ENCODE measurements around the gene CD99. TPM values are rescaled to one million over a fixed set of nuclear protein-coding genes. Genes with fewer than 3 reads are reported as not detected.

CD99 gene
- total RNA-seq, 2 donors from 2014 or later, result 490 to 527 TPM

- Histone ChIP-seq H3K27me3 (replicated peaks; ENCODE audit: insufficient read depth) (no peaks in the 10 kb centered on the region), H3K9me3 (no peaks in the 10 kb centered on the region), H3K27ac (no peak overlapping the region), H3K36me3 (no peaks in the 10 kb centered on the region), H3K4me1 (ENCODE audit: control insufficient read depth in 1 of 2, low read depth in 2 of 2) (no peaks in the 10 kb centered on the region), H3K4me3 (no peak overlapping the region)
- ATAC-seq (ENCODE audit: insufficient number of reproducible peaks, low FRiP score, low read depth) (no peak), DNase-seq (ENCODE audit: low spot score) (no peak)
- TF ChIP-seq CTCF (IDR thresholded peaks at IDR 0.05), result no peak
Measured at GRCh38 chrX:2647627-2648026, 43.5 kb upstream of the CD99 start.

- ATAC-seq (ENCODE audit: insufficient number of reproducible peaks, low FRiP score, low read depth), result no peak
- H3K36me3 ChIP-seq, result no peaks in the 10 kb centered on the region
- no peak overlapping the region for H3K4me3 ChIP-seq
- no peak overlapping the region for H3K27ac ChIP-seq
- no peak for DNase-seq (ENCODE audit: low spot score)
- H3K4me1 ChIP-seq (ENCODE audit: control insufficient read depth in 1 of 2, low read depth in 2 of 2), result no peaks in the 10 kb centered on the region
- H3K27me3 ChIP-seq (replicated peaks; ENCODE audit: insufficient read depth), result no peaks in the 10 kb centered on the region
- H3K9me3 ChIP-seq, result no peaks in the 10 kb centered on the region
- no peak for TF ChIP-seq CTCF (IDR thresholded peaks at IDR 0.05)
Measured at GRCh38 chrX:2650037-2650436, 41.1 kb upstream of the CD99 start.

GRCh38 chrX:2650865-2651264, 40.2 kb upstream of the CD99 start:
- no peaks in the 10 kb centered on the region for H3K4me1 ChIP-seq (ENCODE audit: control insufficient read depth in 1 of 2, low read depth in 2 of 2)
- no peaks in the 10 kb centered on the region for H3K9me3 ChIP-seq
- TF ChIP-seq CTCF (IDR thresholded peaks at IDR 0.05), result no peak
- no peaks in the 10 kb centered on the region for H3K36me3 ChIP-seq
- H3K4me3 ChIP-seq, result no peak overlapping the region
- no peak for DNase-seq (ENCODE audit: low spot score)
- no peak overlapping the region for H3K27ac ChIP-seq
- ATAC-seq (ENCODE audit: insufficient number of reproducible peaks, low FRiP score, low read depth), result no peak
- H3K27me3 ChIP-seq (replicated peaks; ENCODE audit: insufficient read depth), result no peaks in the 10 kb centered on the region

GRCh38 chrX:2652106-2652505, 39.0 kb upstream of the CD99 start:
- TF ChIP-seq CTCF (IDR thresholded peaks at IDR 0.05), result no peak
- no peaks in the 10 kb centered on the region for H3K36me3 ChIP-seq
- H3K27me3 ChIP-seq (replicated peaks; ENCODE audit: insufficient read depth), result no peaks in the 10 kb centered on the region
- H3K4me3 ChIP-seq, result no peak overlapping the region
- DNase-seq (ENCODE audit: low spot score) (no peak), ATAC-seq (ENCODE audit: insufficient number of reproducible peaks, low FRiP score, low read depth) (no peak)
- H3K4me1 ChIP-seq (ENCODE audit: control insufficient read depth in 1 of 2, low read depth in 2 of 2), result no peaks in the 10 kb centered on the region
- no peaks in the 10 kb centered on the region for H3K9me3 ChIP-seq
- no peak overlapping the region for H3K27ac ChIP-seq

- ATAC-seq (ENCODE audit: insufficient number of reproducible peaks, low FRiP score, low read depth), result no peak
- Histone ChIP-seq H3K4me1 (ENCODE audit: control insufficient read depth in 1 of 2, low read depth in 2 of 2) (no peaks in the 10 kb centered on the region), H3K27ac (no peak overlapping the region), H3K4me3 (no peak overlapping the region), H3K36me3 (no peaks in the 10 kb centered on the region), H3K27me3 (replicated peaks; ENCODE audit: insufficient read depth) (no peaks in the 10 kb centered on the region), H3K9me3 (no peaks in the 10 kb centered on the region)
- TF ChIP-seq CTCF (IDR thresholded peaks at IDR 0.05), result no peak
- DNase-seq (ENCODE audit: low spot score), result no peak
Measured at GRCh38 chrX:2654436-2655340, 36.4 kb upstream of the CD99 start.
